Measurements from ENCODE around the gene NDUFC2.

DNA sequence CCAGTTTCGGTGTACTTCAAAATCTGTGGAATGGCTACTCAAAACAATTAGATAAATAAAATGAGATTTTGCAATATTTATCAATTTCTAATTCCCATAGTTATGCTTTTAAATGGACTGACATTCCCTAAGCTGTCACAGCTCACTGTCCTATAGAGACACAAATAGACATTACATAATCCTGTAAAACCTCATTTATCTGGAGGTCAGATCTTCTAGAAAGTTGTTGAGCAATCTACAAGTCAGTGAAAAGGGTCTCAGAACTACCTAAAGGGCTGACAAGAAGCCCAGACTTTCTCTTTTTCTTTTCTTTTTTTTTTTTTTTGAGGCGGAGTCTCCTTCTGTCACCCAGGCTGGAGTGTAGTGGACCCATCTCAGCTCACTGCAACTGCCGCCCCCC lies 47.7 kb upstream of the NDUFC2 start:
- TF ChIP-seq, protein P1, sequence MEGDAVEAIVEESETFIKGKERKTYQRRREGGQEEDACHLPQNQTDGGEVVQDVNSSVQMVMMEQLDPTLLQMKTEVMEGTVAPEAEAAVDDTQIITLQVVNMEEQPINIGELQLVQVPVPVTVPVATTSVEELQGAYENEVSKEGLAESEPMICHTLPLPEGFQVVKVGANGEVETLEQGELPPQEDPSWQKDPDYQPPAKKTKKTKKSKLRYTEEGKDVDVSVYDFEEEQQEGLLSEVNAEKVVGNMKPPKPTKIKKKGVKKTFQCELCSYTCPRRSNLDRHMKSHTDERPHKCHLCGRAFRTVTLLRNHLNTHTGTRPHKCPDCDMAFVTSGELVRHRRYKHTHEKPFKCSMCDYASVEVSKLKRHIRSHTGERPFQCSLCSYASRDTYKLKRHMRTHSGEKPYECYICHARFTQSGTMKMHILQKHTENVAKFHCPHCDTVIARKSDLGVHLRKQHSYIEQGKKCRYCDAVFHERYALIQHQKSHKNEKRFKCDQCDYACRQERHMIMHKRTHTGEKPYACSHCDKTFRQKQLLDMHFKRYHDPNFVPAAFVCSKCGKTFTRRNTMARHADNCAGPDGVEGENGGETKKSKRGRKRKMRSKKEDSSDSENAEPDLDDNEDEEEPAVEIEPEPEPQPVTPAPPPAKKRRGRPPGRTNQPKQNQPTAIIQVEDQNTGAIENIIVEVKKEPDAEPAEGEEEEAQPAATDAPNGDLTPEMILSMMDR (IDR thresholded peaks at IDR 0.05) = no peak
- TF ChIP-seq POLR2A (IDR thresholded peaks at IDR 0.05) = no peak
